ENCODE results near the gene COTL1.

DNA sequence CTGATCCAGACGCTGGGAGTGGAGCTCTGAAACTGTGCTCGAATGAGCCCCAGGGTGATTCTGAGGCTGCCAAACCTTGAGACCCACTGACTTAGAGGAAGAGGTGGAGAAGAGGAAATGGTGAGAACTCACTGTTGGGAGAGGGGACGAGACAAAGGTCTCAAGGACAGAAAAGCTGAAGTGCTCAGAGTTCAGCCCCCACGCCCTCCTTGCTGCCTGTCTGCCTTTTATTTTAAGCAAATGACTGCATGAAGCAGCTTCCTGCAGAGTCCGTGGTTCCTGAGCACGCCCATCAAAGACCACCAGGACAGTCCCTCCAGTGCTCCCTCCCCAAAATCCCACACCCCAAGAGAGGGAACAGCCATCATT lies 20.4 kb downstream of the COTL1 start:
- TF ChIP-seq, protein P1, sequence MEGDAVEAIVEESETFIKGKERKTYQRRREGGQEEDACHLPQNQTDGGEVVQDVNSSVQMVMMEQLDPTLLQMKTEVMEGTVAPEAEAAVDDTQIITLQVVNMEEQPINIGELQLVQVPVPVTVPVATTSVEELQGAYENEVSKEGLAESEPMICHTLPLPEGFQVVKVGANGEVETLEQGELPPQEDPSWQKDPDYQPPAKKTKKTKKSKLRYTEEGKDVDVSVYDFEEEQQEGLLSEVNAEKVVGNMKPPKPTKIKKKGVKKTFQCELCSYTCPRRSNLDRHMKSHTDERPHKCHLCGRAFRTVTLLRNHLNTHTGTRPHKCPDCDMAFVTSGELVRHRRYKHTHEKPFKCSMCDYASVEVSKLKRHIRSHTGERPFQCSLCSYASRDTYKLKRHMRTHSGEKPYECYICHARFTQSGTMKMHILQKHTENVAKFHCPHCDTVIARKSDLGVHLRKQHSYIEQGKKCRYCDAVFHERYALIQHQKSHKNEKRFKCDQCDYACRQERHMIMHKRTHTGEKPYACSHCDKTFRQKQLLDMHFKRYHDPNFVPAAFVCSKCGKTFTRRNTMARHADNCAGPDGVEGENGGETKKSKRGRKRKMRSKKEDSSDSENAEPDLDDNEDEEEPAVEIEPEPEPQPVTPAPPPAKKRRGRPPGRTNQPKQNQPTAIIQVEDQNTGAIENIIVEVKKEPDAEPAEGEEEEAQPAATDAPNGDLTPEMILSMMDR (IDR thresholded peaks at IDR 0.05 in 4 of 5, conservative IDR thresholded peaks at IDR 0.05 in 1 of 5) = no peak
- TF ChIP-seq POLR2A (IDR thresholded peaks at IDR 0.05) = no peak
